IMR-90 (cell line): ENCODE results near the gene TOP2B. TPM values are rescaled to one million over a fixed set of nuclear protein-coding genes. Genes with fewer than 3 reads are reported as not detected.

Source experiments
- ATAC-seq: fragments of 200-7000 bp; cut with Tn5 transposase; 2 replicates; pipeline ENCODE4 v1.9.1; 2020; ENCODE audit warnings: low read depth, mild to moderate bottlenecking, moderate library complexity
- BruUV-seq: library from RNA; stranded (reverse); fragments of 400-500 nt; replicated peaks from 2 replicates; lab custom pipeline; 2021; lab: Mats Ljungman, UMichigan
- CTCF ChIA-PET: fragments of 300-600 bp; formaldehyde crosslinking; extraction: SDS; loops from one replicate; lab custom pipeline; 2021; ENCODE audit warnings: antibody characterized with exemption; lab: Yijun Ruan, JAX
- POLR2A ChIA-PET: fragments of 300-600 bp; sonication (Branson Sonifier 250); formaldehyde crosslinking; loops from one replicate; lab custom pipeline; 2022; ENCODE audit warnings: antibody characterized with exemption; ENCODE audit not compliant: unreplicated experiment; lab: Charles Lee
- DNase-seq: peaks from one replicate; pipeline ENCODE4 v3.0.0; 2013
- H2AFZ ChIP-seq: replicated peaks from 2 replicates; pipeline ENCODE3; 2013; ENCODE audit warnings: low read length, mild to moderate bottlenecking; ENCODE audit not compliant: poor library complexity
- H2AK5ac ChIP-seq: 2 replicates; pipeline ENCODE4 v1.6.1; 2013; ENCODE audit warnings: low read depth, low read length, inconsistent platforms
- H2AK9ac ChIP-seq: replicated peaks from 2 replicates; pipeline ENCODE3; 2013; ENCODE audit warnings: mild to moderate bottlenecking, low read depth, low read length, moderate library complexity; ENCODE audit not compliant: poor library complexity
- H2BK120ac ChIP-seq: 2 replicates; pipeline ENCODE4 v1.6.1; 2013; ENCODE audit warnings: low read depth, low read length, inconsistent platforms
- H2BK15ac ChIP-seq: 3 replicates; pipeline ENCODE4 v1.6.1; 2013; ENCODE audit warnings: low read depth, low read length, inconsistent platforms
- H2BK20ac ChIP-seq: 2 replicates; pipeline ENCODE4 v1.6.1; 2013; ENCODE audit warnings: low read depth, mild to moderate bottlenecking, inconsistent platforms, low read length, moderate library complexity
- H2BK5ac ChIP-seq: 2 replicates; pipeline ENCODE4 v1.6.1; 2013; ENCODE audit warnings: mild to moderate bottlenecking, low read depth, low read length, inconsistent platforms; ENCODE audit not compliant: poor library complexity, severe bottlenecking
- H3K14ac ChIP-seq: replicated peaks from 2 replicates; pipeline ENCODE4 v1.6.1; 2013; ENCODE audit warnings: low read depth, low read length, inconsistent platforms
- H3K18ac ChIP-seq: 2 replicates; pipeline ENCODE4 v1.6.1; 2013; ENCODE audit warnings: low read depth, low read length, control low read depth
- H3K23ac ChIP-seq: 2 replicates; pipeline ENCODE4 v1.6.1; 2013; ENCODE audit warnings: low read depth, low read length, inconsistent platforms
- H3K27ac ChIP-seq: 2 replicates; pipeline ENCODE4 v1.5.1; 2013; ENCODE audit warnings: mild to moderate bottlenecking, control low read depth, low read length; ENCODE audit not compliant: insufficient read depth
- H3K27me3 ChIP-seq: 2 replicates; pipeline ENCODE4 v1.6.1; 2013; ENCODE audit warnings: low read length; ENCODE audit not compliant: control insufficient read depth, insufficient read depth
- H3K36me3 ChIP-seq: 2 replicates; pipeline ENCODE4 v1.6.1; 2013; ENCODE audit warnings: low read length, mixed read lengths; ENCODE audit not compliant: control insufficient read depth, insufficient read depth
- H3K4ac ChIP-seq: 2 replicates; pipeline ENCODE4 v1.6.1; 2013; ENCODE audit warnings: low read depth, low read length, inconsistent platforms
- H3K4me1 ChIP-seq: 2 replicates; pipeline ENCODE4 v1.6.1; 2013; ENCODE audit warnings: low read length, mixed read lengths; ENCODE audit not compliant: control insufficient read depth, insufficient read depth
- H3K4me2 ChIP-seq: 2 replicates; pipeline ENCODE4 v1.6.1; 2013; ENCODE audit warnings: low read depth, mild to moderate bottlenecking, control low read depth, low read length, moderate library complexity
- H3K4me3 ChIP-seq: 2 replicates; pipeline ENCODE4 v1.5.1; 2013; ENCODE audit warnings: low read depth, mild to moderate bottlenecking, control low read depth, low read length, moderate library complexity; ENCODE audit not compliant: insufficient read depth
- H3K56ac ChIP-seq: 2 replicates; pipeline ENCODE4 v1.6.1; 2013; ENCODE audit warnings: low read length, inconsistent platforms; ENCODE audit not compliant: insufficient read depth; ENCODE audit errors: extremely low read depth
- H3K79me1 ChIP-seq, 2 experiments: 2 replicates each; pipeline ENCODE4 v1.6.1; 2013; ENCODE audit warnings: low read length in 2 of 2, inconsistent platforms in 1 of 2, low read depth in 1 of 2
- H3K9ac ChIP-seq: 2 replicates; pipeline ENCODE4 v1.6.1; 2013; ENCODE audit warnings: low read depth, low read length, control low read depth
- H3K9me1 ChIP-seq: 2 replicates; pipeline ENCODE4 v1.6.1; 2013; ENCODE audit warnings: low read length, inconsistent platforms; ENCODE audit not compliant: insufficient read depth
- H3K9me3 ChIP-seq: 2 replicates; pipeline ENCODE4 v1.6.1; 2013; ENCODE audit warnings: low read length; ENCODE audit not compliant: control insufficient read depth, insufficient read depth
- H4K20me1 ChIP-seq: 2 replicates; pipeline ENCODE4 v1.6.1; 2013; ENCODE audit warnings: low read length, inconsistent platforms; ENCODE audit not compliant: insufficient read depth
- H4K5ac ChIP-seq: 2 replicates; pipeline ENCODE4 v1.6.1; 2013; ENCODE audit warnings: mild to moderate bottlenecking, low read depth, low read length, control low read depth
- H4K8ac ChIP-seq, 2 experiments: 2 replicates each; pipeline ENCODE4 v1.6.1; 2013; ENCODE audit warnings: low read depth in 2 of 2, low read length in 2 of 2, control low read depth in 1 of 2, inconsistent platforms in 1 of 2
- H4K91ac ChIP-seq: 2 replicates; pipeline ENCODE4 v1.6.1; 2013; ENCODE audit warnings: low read depth, low read length, inconsistent platforms; ENCODE audit not compliant: insufficient read depth
- BHLHE40 ChIP-seq: fragments of 150-350 bp; IDR thresholded peaks from 2 replicates; pipeline ENCODE4 v1.6.1; 2016; ENCODE audit warnings: mild to moderate bottlenecking, low read depth, low read length
- CHD1 ChIP-seq: IDR thresholded peaks from 2 replicates; pipeline ENCODE4 v1.6.1; 2012; ENCODE audit warnings: low read depth, low read length, improper control_type of control experiment
- MAFK ChIP-seq: IDR thresholded peaks from 2 replicates; pipeline ENCODE4 v1.6.1; 2012; ENCODE audit warnings: low read depth, low read length, improper control_type of control experiment
- MAZ ChIP-seq: IDR thresholded peaks from 2 replicates; pipeline ENCODE4 v1.6.1; 2012; ENCODE audit warnings: low read depth, mild to moderate bottlenecking, low read length, improper control_type of control experiment, moderate library complexity, borderline replicate concordance
- MXI1 ChIP-seq: IDR thresholded peaks from 2 replicates; pipeline ENCODE4 v1.6.1; 2012; ENCODE audit warnings: low read depth, mild to moderate bottlenecking, low read length, moderate library complexity, borderline replicate concordance
- POLR2A ChIP-seq: IDR thresholded peaks from 2 replicates; pipeline ENCODE4 v1.6.1; 2012; ENCODE audit warnings: mild to moderate bottlenecking, low read depth, low read length
- RAD21 ChIP-seq: IDR thresholded peaks from 2 replicates; pipeline ENCODE4 v1.6.1; 2012; ENCODE audit warnings: low read length, improper control_type of control experiment
- RCOR1 ChIP-seq: IDR thresholded peaks from 2 replicates; pipeline ENCODE4 v1.6.1; 2012; ENCODE audit warnings: mild to moderate bottlenecking, low read length, improper control_type of control experiment; ENCODE audit not compliant: insufficient replicate concordance
- SMC3 ChIP-seq: fragments of 150-350 bp; IDR thresholded peaks from 2 replicates; pipeline ENCODE4 v1.6.1; 2016; ENCODE audit warnings: low read depth, mild to moderate bottlenecking, antibody characterized with exemption, low read length, moderate library complexity
- USF2 ChIP-seq: fragments of 150-350 bp; IDR thresholded peaks from 2 replicates; pipeline ENCODE4 v1.6.1; 2017; ENCODE audit warnings: mild to moderate bottlenecking, antibody characterized with exemption, low read length, low read depth
- WGBS, 2 experiments: methylation state at CpG; one replicate each; pipeline versions ENCODE4 v1.1.5 to v1.1.7; 2013; ENCODE audit warnings: missing lambda C conversion rate in 2 of 2; ENCODE audit not compliant: insufficient read length in 1 of 2; ENCODE audit errors: extremely low coverage in 2 of 2; 5-methylcytosine and 5-hydroxymethylcytosine counted together
- dilution Hi-C: fragments of 300-500 bp; cut with HindIII; formaldehyde crosslinking; loops from one replicate; pipeline ENCODE4 v1.14.3; 2018; ENCODE audit warnings: low sequenced_read_pairs; ENCODE audit not compliant: unreplicated experiment
- in situ Hi-C: fragments of 300-500 bp; cut with MboI; formaldehyde crosslinking; loops from 3 replicates; pipeline ENCODE4 v1.14.3; 2019; ENCODE audit warnings: low sequenced_read_pairs, inconsistent platforms, mixed read lengths
- intact Hi-C: fragments of 100-400 bp; cut with micrococcal nuclease; formaldehyde crosslinking; loops from 2 replicates; pipeline ENCODE4 v1.10.0; 2022
- polyA plus RNA-seq, 3 experiments: library from polyadenylated mRNA; depleted of rRNA; stranded (reverse); fragments of >200 nt; gene quantifications; 2 replicates each; pipeline ENCODE4 v1.2.3, GENCODE V29; 2012; ENCODE audit warnings: low replicate concordance in 1 of 3
- total RNA-seq: library from RNA; depleted of rRNA; stranded (reverse); fragments of >200 nt; gene quantifications from 2 replicates; pipeline ENCODE4 v1.2.3, GENCODE V29; 2012
- TF ChIP-seq, protein P1 (sequence below): fragments of 150-350 bp; IDR thresholded peaks from 2 replicates; pipeline ENCODE4 v1.6.1; 2016; ENCODE audit warnings: low read depth, mild to moderate bottlenecking, low read length, moderate library complexity, borderline replicate concordance

TOP2B gene
- total and polyA plus RNA-seq, 2 of the 4 experiments (the other 2 are of a cell fraction) = 45.5 to 53.4 TPM

- H3K23ac ChIP-seq = no peak overlapping the region
- H2AK5ac ChIP-seq = no peak overlapping the region
- no peak overlapping the region for H2BK120ac ChIP-seq
- no peaks in the 10 kb centered on the region for H3K4me1 ChIP-seq
- no peaks in the 10 kb centered on the region for H4K20me1 ChIP-seq
- no peak overlapping the region for H2BK5ac ChIP-seq
- no peak overlapping the region for H3K56ac ChIP-seq
- intact Hi-C loops (no loop called here), in situ Hi-C loops (no loop called here), dilution Hi-C loops (no loop called here)
- no peaks in the 10 kb centered on the region for H3K79me1 ChIP-seq
- no CpG with 5 or more reads among the region's 4 CpGs for WGBS, 2 experiments
- no peak overlapping the region for H2BK15ac ChIP-seq
- no peak overlapping the region for H2AFZ ChIP-seq
- H3K9me1 ChIP-seq = no peaks in the 10 kb centered on the region
- TF ChIP-seq POLR2A (no peak), SMC3 (no peak), USF2 (no peak), MXI1 (no peak), MAFK (no peak), RCOR1 (no peak), CHD1 (no peak), MAZ (no peak), BHLHE40 (no peak), RAD21 (no peak)
- TF ChIP-seq, protein P1, sequence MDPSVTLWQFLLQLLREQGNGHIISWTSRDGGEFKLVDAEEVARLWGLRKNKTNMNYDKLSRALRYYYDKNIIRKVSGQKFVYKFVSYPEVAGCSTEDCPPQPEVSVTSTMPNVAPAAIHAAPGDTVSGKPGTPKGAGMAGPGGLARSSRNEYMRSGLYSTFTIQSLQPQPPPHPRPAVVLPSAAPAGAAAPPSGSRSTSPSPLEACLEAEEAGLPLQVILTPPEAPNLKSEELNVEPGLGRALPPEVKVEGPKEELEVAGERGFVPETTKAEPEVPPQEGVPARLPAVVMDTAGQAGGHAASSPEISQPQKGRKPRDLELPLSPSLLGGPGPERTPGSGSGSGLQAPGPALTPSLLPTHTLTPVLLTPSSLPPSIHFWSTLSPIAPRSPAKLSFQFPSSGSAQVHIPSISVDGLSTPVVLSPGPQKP = no peak
- H3K4me3 ChIP-seq = no peak overlapping the region
- no peak overlapping the region for H3K4me2 ChIP-seq
- no peak overlapping the region for H3K9ac ChIP-seq
- no peaks in the 10 kb centered on the region for H3K36me3 ChIP-seq
- no peak overlapping the region for H4K5ac ChIP-seq
- H3K14ac ChIP-seq = no peak overlapping the region
- CTCF ChIA-PET = no interaction called here
- no TSS peak for BruUV-seq
- POLR2A ChIA-PET = no interaction called here
- H3K27me3 ChIP-seq = peaks cover 2% of the 10 kb centered on the region; the same call in 1 of the 2 replicates
- no peak overlapping the region for H2AK9ac ChIP-seq
- ATAC-seq (no peak), DNase-seq (no peak)
- H2BK20ac ChIP-seq = no peak overlapping the region
- H4K91ac ChIP-seq = no peak overlapping the region
- no peaks in the 10 kb centered on the region for H3K9me3 ChIP-seq
- H3K18ac ChIP-seq = no peak overlapping the region
- H3K27ac ChIP-seq = no peak overlapping the region
- no peak overlapping the region for H4K8ac ChIP-seq
- no peak overlapping the region for H3K4ac ChIP-seq
These were observed 31.2 kb upstream of the TOP2B start for GRCh38 chr3:25695731-25696420.
